NCI-H2081 treated with DMSO at 0.1 percent for 48 hours (cell line): Measurements from ENCODE around the gene STRBP.
"Not testable (repeated sequence)": the region's sequence is repeated elsewhere in the genome, so short reads cannot be mapped to it uniquely, and the experiment has no call there.

ENCODE experiments used
- DNase-seq: peaks from one replicate; lab custom pipeline; 2025; lab: John Stamatoyannopoulos, UW

STRBP gene

GRCh38 chr9:123282362-123283047 is 14.1 kb upstream of the STRBP start:
- DNase-seq: no peak

DNA sequence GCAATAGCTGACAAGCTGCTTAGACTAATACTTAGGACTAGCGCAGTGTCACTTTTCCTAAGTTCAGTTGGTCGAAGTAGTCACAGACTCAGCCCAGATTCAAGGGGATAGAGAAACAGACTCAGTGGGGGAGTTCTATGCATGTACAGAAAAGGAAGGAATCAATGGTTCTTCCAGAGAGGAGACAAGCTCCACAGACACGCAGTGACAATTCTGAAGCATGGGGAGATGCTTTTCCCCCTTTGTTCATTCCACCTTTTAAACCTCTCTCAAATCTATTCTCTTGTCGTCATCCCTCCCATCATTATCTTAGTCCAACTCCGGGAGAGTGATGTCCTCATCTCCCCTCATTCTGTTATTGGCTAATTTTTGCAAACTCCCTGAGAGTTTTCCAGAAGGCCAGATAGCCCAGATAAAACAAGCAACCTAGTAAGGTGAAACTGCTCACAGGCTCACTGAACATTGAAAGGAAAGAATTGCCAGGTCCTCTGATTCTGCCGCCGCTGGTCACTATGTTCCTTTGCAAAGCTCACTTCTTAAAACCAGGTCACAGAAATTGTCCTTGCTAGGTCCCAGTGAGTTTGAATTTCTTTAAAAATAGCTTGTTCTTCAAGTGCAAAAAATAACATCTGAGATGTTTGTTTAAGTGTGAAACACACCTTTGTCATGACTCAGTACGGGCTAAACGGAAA is 13.4 kb upstream of the STRBP start:
- no peak for DNase-seq

DNA sequence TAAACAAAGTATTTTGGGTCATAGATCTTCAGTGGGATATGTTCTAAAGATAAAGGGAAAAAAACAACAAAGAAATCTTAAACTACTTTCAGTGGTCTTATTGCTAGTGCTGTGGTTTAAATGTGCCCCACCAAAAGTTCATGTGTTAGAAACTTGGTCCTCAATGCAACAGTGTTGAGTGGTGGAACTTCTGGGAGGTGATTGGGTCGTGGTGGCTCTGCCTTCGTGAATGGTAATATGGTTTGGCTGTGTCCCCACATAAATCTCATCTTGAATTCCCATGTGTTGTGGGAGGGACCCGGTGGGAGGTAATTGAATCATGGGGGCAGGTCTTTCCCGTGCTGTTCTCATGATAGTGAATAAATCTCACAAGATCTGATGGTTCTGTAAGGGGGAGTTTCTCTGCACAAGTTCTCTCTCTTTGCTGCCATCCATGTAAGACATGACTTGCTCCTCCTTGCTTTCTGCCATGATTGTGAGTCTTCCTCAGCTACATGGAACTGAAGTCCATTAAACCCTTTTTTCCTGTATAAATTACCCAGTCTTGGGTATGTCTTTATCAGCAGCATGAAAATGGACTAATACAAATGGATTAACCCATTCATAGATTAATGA is 10.6 kb upstream of the STRBP start:
- DNase-seq: not testable (repeated sequence)

GRCh38 chr9:123278361-123278760 is 10.0 kb upstream of the STRBP start:
- no peak for DNase-seq

DNA sequence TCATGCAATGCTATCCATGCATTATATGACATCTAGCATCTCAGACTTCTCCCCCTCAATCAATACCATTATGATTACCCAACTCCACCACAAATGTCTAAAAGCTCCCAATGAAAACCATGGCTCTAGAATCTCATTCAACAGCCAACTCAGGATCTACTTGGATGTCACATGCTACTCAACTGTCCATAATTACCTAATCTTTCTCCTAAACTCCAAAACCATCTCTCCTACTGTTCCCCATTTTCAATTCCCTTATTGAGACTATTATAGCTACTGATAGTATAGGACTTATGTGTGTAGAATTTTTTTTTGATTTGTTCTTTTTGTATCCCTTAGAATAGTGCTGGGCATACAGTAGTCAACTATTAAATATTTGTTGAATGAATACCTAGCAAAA is 8.2 kb upstream of the STRBP start:
- no peak for DNase-seq

- DNase-seq: not testable (repeated sequence)
Observed at GRCh38 chr9:123271133-123271532, 2.7 kb upstream of the STRBP start.

DNA sequence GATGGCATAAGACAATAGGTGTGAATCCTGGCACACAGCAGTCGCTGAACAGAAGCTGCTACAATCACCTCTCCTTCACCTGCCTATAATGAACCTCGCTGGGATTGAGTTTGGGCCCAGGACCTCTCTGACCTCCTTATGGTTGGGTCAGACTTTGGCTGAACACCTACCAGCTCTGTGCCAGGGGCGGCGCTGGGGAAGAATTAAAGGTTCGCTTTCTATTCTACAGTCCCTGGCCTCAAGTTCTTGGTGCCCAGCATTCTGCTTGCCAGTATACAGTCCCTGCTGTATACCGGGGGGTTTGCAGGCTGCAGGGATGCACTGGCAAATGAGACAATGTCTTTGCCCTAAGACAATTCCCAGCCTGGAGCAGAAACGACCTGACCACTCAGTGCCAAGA is 895 bp upstream of the STRBP start:
- no peak for DNase-seq

DNA sequence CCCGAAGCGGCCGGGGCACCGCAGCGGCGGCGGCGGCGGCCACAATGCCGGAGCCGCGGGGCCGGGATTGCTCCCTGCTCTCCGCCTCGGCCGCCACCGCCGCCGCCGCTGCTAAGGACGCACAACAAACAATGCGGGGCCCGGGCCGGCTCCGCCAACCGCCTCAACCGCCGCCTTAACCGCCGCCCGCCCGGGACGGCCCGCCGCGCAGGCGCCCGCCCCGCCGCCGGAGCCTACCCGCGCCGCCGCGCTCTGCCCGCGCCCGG is 254 bp downstream of the STRBP start:
- no peak for DNase-seq

DNA sequence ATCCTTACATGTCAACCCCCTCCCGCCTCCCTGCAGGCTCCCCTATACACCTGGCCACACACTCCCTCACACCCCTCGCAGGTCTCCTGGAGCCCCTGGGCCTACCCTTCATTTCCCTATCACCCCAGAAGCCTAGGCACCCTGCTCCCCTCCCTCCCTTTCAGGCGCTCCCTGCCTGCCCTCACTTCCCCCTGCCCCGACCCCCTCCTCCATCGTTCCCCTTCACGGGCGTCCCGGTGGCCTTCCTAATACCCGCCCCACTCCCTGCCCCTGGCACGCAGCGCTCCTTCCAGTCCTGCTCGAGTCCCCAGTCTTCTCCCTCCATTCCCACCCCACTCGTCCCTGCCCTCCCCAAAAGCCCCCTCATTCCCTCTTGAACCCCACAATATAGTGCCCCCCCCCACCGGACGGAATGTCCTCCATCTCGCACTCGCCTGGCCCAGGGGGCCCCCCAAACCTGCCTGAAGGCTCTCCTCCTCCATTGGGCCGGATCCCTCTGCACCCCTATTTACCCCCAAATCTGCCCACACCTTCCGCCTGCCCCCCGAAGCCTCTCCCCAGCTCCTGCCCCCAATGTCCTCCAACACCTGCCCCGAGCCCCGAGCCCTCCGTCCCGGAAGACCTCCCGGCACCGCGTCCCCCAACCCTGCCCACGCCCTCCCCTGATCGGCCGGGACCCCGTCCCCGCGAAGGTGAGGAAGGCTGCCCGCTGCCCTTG is 746 bp downstream of the STRBP start:
- DNase-seq: no peak

GRCh38 chr9:123266655-123267399 is 1.6 kb downstream of the STRBP start:
- no peak for DNase-seq

GRCh38 chr9:123265833-123266232 is 2.6 kb downstream of the STRBP start:
- DNase-seq: no peak

DNA sequence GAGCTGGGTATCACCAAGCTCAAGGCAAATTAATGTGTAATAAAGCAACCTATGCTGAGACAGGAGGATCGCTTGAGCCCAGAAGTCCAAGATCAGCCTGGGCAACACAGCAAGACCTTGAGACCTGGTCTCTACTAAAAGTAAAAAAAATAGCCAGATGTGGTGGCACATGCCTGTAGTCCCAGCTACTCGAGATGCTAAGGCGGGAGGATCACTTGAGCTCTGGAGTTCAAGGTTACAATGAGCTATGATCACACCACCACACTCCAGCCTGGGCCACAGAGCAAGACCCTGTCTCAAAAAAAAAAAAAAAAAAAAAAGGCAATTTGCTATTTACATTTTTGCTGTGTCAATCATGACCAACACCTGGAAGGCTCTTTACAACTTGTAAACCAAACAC is 5.2 kb downstream of the STRBP start:
- DNase-seq: no peak

DNA sequence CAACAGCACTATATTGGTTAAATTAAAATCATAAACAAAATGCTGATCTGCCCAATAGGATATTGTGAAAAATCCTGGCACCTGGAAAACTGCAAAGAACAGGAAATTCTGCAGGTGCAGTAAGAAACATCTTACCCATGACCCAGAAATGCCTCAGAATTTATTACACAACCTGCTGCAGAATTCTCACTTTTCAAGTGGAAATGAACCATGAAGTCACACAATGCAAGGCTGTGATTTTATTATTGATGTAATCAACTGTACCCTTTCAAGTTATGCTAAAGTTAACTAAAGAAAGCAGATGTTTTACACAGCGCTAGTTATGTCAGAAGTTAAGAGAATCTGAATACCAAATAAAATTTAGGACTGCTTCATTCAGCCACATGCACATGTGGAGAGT is 6.0 kb downstream of the STRBP start:
- DNase-seq: no peak

- DNase-seq: no peak
Observed at GRCh38 chr9:123261006-123261677, 7.2 kb downstream of the STRBP start.

DNA sequence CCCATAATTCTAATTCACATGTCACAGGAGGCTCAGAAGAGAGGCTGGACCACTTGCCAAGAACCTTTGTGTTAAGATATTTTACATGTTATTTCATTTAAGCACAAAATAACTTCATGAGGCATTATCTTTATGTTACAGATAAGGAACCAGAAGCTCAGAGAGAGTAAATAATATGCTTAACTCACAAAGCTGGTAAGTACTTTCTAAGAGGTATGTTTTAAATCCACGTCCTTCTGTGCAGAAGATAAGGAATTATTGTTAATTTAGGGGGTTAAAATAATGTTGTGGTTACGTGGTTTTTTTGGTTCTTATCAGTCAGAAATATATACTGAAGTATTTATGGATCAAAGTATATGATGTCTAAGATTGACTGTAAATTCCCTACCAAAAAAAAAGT is 8.0 kb downstream of the STRBP start:
- DNase-seq: no peak

- DNase-seq: no peak
Observed at GRCh38 chr9:123257276-123257675, 11.1 kb downstream of the STRBP start.

DNA sequence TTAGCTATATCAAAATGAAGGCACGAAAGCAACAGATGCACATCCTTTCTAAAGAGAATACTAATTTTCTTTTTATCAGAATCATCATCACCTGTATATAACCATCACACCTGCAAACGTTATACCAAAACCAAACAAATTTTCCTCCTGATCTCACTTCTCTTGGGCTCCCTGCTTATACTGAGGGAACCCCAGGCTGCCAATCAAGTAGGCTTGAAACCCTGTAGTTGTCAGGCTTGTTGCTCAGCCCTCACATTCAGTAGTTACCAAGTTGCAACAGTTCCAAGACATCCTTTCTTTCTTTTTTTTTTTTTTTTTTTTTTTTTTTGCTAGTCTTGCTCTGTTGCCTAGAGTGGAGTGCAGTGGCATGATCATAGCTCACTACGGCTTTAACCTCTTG is 12.7 kb downstream of the STRBP start:
- DNase-seq: no peak

DNA sequence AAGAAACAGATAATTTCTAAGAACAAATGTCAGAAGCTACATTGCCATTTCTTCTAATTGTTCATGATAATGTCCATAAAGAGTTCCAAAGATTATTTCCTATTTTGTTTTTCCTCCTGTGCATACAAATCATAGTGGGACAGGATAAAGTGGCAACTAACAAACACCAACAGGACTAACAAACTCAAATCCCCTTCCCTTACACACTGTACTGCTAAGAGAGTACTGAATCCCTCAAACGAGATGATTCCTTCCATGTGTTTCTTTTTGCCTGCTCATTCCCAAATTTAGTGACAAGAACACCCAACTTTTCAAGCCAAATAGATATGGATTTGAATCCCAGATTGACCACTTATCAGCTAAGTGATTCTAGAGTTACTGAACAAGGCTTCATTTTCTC is 15.2 kb downstream of the STRBP start:
- no peak for DNase-seq

DNA sequence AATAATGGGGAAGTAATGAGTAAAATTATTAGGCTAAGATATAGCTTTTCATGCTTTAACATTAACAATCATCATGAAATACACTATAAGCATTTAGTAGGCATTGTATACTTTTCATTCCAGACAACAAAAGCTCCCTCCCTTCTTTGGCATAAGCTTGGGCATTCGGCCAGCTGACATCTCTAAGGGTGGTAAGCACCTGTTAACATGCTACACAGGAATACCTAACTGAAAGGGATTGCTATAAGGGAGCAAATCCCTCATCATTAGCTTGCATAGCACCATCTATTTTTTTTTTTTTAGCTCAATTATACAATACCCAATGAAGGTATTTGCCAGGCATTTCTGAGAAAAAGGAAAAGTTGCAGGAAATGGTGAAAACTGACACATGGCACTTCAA is 16.6 kb downstream of the STRBP start:
- DNase-seq: peak; percentile 3

GRCh38 chr9:123251324-123251723 is 17.1 kb downstream of the STRBP start:
- DNase-seq: no peak

- DNase-seq: no peak
Observed at GRCh38 chr9:123250504-123250903, 17.9 kb downstream of the STRBP start.

GRCh38 chr9:123249162-123249561 is 19.2 kb downstream of the STRBP start:
- not testable (repeated sequence) for DNase-seq
